ENCODE results near the gene BRAF. TPM values are rescaled to one million over a fixed set of nuclear protein-coding genes. Genes with fewer than 3 reads are reported as not detected.

BRAF gene
- total and polyA plus RNA-seq, 2 of the 8 experiments (the other 6 are each of a cell fraction or from before 2014, with no cell fraction given) = 11.4 to 32.6 TPM

GRCh38 chr7:140927351-140927750 is 2.6 kb upstream of the BRAF start:
- Histone ChIP-seq H3K27me3 (replicated peaks in 1 of 4; ENCODE audit: control insufficient read depth in 3 of 4, extremely low read depth in 1 of 4, insufficient read depth in 3 of 4, low read length in 3 of 4) (no peaks in the 10 kb centered on the region), H4K91ac (replicated peaks; ENCODE audit: insufficient read length, low read length) (no peak overlapping the region), H3K4me1 (replicated peaks in 1 of 4; ENCODE audit: control insufficient read depth in 3 of 4, insufficient read depth in 4 of 4, low read length in 3 of 4) (peaks cover 0 to 8% (median 0%) of the 10 kb centered on the region in 4 experiments; a peak in 3 of 7 replicates), H2AK5ac (ENCODE audit: low read depth, low read length) (no peak overlapping the region), H3K36me3 (ENCODE audit: control insufficient read depth in 2 of 4, insufficient read depth in 4 of 4, low read length in 3 of 4) (no peaks in the 10 kb centered on the region), H4K5ac (ENCODE audit: insufficient read length, low read depth, low read length) (no peak overlapping the region), H3K9me3 (ENCODE audit: insufficient read depth in 2 of 2, low read depth in 1 of 2, low read length in 1 of 2) (no peaks in the 10 kb centered on the region), H2BK12ac (ENCODE audit: low read depth, low read length) (no peak overlapping the region), H3K79me2 (ENCODE audit: control insufficient read depth in 1 of 2, insufficient read depth in 2 of 2, low read length in 2 of 2) (peaks cover 4 to 17% of the 10 kb centered on the region in 2 experiments), H2BK120ac (replicated peaks; ENCODE audit: low read depth, low read length) (no peak overlapping the region), H3K18ac (ENCODE audit: extremely low read depth, low read length) (no peak overlapping the region), H3K4me2 (ENCODE audit: insufficient read depth in 1 of 2, low read depth in 2 of 2, low read length in 2 of 2) (no peak overlapping the region), H3K9ac (replicated peaks in 1 of 4; ENCODE audit: extremely low read depth in 1 of 4, low read depth in 3 of 4, low read length in 3 of 4) (no peak overlapping the region; a peak in 1 of 7 replicates), H3K14ac (ENCODE audit: insufficient read length) (no peak overlapping the region), H2AFZ (ENCODE audit: low read length) (no peak overlapping the region), H2BK15ac (ENCODE audit: low read length) (no peak overlapping the region), H3K27ac (ENCODE audit: low read depth, low read length) (no peak overlapping the region), H3K79me1 (ENCODE audit: low read depth, low read length) (peaks cover 3% of the 10 kb centered on the region; the same call in 1 of the 2 replicates), H3K23me2 (ENCODE audit: low read depth, low read length) (peaks cover 4% of the 10 kb centered on the region; the same call in 1 of the 2 replicates), H4K20me1 (replicated peaks in 1 of 2; ENCODE audit: control insufficient read depth in 1 of 2, insufficient read depth in 2 of 2, low read length in 2 of 2) (peaks cover 4 to 7% of the 10 kb centered on the region in 2 experiments), H3K4me3 (ENCODE audit: extremely low read depth in 1 of 4, insufficient read depth in 2 of 4, low read depth in 3 of 4, low read length in 4 of 4) (no peak overlapping the region), H2BK5ac (ENCODE audit: low read depth, low read length) (no peak overlapping the region), H3K23ac (ENCODE audit: insufficient read length) (no peak overlapping the region), H2BK20ac (ENCODE audit: low read length) (no peak overlapping the region), H4K8ac (ENCODE audit: extremely low read depth, insufficient read depth, low read length) (no peak overlapping the region), H3K56ac (replicated peaks; ENCODE audit: insufficient read length, low read depth, low read length) (no peak overlapping the region), H3K4ac (replicated peaks; ENCODE audit: insufficient read length, low read depth, low read length) (no peak overlapping the region)
- DNase-seq (ENCODE audit: low read depth in 1 of 2, low spot score in 2 of 2) (no peak), FAIRE-seq (no peak)
- 89% methylated on average over 2 of the region's 2 CpGs; no CpG with 5 or more reads in 1 of the 2 experiments for WGBS, 2 experiments (ENCODE audit: extremely low coverage in 1 of 2, insufficient coverage in 1 of 2, insufficient read length in 1 of 2, insufficient replicate concordance in 2 of 2, low coverage in 1 of 2, low lambda C conversion rate in 2 of 2, missing lambda C conversion rate in 1 of 2)
- ChIA-PET CTCF (ENCODE audit: partially characterized antibody) (interaction anchor here (0.5 kb wide), 1 partner anchor 1943 kb away, joined by 3 read pairs; no protein-coding TSS in a partner anchor), POLR2A (ENCODE audit: partially characterized antibody) (no interaction called here)
- no peak for TF ChIP-seq HDAC6 (IDR thresholded peaks at IDR 0.05; ENCODE audit: low read depth, low read length)
